Cardiac muscle cell (in vitro differentiated cells and primary cell): ENCODE data around the gene CLDN9. TPM values are rescaled to one million over a fixed set of nuclear protein-coding genes. Genes with fewer than 3 reads are reported as not detected.

ENCODE experiments used
- polyA plus RNA-seq: library from polyadenylated mRNA; unstranded; fragments of >200 nt; fragmentation: Nextera tagmentation; extraction: Ambion mirVana; gene quantifications from 2 replicates; pipeline ENCODE4 v1.2.1, GENCODE V29; 2016
- total RNA-seq: library from RNA; depleted of rRNA; stranded (reverse); fragments of >200 nt; gene quantifications from 2 replicates; pipeline ENCODE4 v1.2.3, GENCODE V29; 2016

Gene CLDN9
- total and polyA plus RNA-seq, 2 experiments from 2014 or later, result 6.3 to 8.5 TPM

Other genes with a start within 250 kb of the CLDN9 start
- 180 and 435 TPM in 2 replicates for gene ELOB, start 235.6 kb upstream of the CLDN9 start, total RNA-seq
- 606 and 614 TPM in 2 replicates for gene ELOB, start 235.6 kb upstream of the CLDN9 start, polyA plus RNA-seq
- not detected in 2 replicates for gene PRSS33, start 225.4 kb upstream of the CLDN9 start, total RNA-seq
- not detected in 2 replicates for gene PRSS33, start 225.4 kb upstream of the CLDN9 start, polyA plus RNA-seq
- not detected in 2 replicates for gene PRSS41, start 214.5 kb upstream of the CLDN9 start, total RNA-seq
- gene PRSS41, start 214.5 kb upstream of the CLDN9 start, polyA plus RNA-seq, result not detected in 2 replicates
- not detected in 2 replicates for gene PRSS21, start 195.7 kb upstream of the CLDN9 start, total RNA-seq
- not detected in 2 replicates for gene PRSS21, start 195.7 kb upstream of the CLDN9 start, polyA plus RNA-seq
- not detected in 2 replicates for gene ZG16B, start 182.6 kb upstream of the CLDN9 start, total RNA-seq
- gene ZG16B, start 182.6 kb upstream of the CLDN9 start, polyA plus RNA-seq, result not detected in 2 replicates
- gene PRSS22, start 154.8 kb upstream of the CLDN9 start, total RNA-seq, result not detected in 2 replicates
- gene PRSS22, start 154.8 kb upstream of the CLDN9 start, polyA plus RNA-seq, result not detected in 2 replicates
- 134 and 148 TPM in 2 replicates for gene FLYWCH2, start 129.7 kb upstream of the CLDN9 start, total RNA-seq
- 59.2 and 66.1 TPM in 2 replicates for gene FLYWCH2, start 129.7 kb upstream of the CLDN9 start, polyA plus RNA-seq
- gene FLYWCH1, start 101.0 kb upstream of the CLDN9 start, total RNA-seq, result 33.2 and 58.7 TPM in 2 replicates
- gene FLYWCH1, start 101.0 kb upstream of the CLDN9 start, polyA plus RNA-seq, result 34.7 and 41.1 TPM in 2 replicates
- gene KREMEN2, start 48.6 kb upstream of the CLDN9 start, total RNA-seq, result 2.6 and 3.9 TPM in 2 replicates
- gene KREMEN2, start 48.6 kb upstream of the CLDN9 start, polyA plus RNA-seq, result 1.3 and 2.5 TPM in 2 replicates
- gene PAQR4, start 43.6 kb upstream of the CLDN9 start, total RNA-seq, result 3.1 and 9.9 TPM in 2 replicates
- gene PAQR4, start 43.6 kb upstream of the CLDN9 start, polyA plus RNA-seq, result 3.9 and 11.0 TPM in 2 replicates
- gene PKMYT1, start 32.5 kb upstream of the CLDN9 start, total RNA-seq, result 26.2 and 28.1 TPM in 2 replicates
- 30.6 and 36.8 TPM in 2 replicates for gene PKMYT1, start 32.5 kb upstream of the CLDN9 start, polyA plus RNA-seq
- gene CLDN6, start 5.3 kb downstream of the CLDN9 start, total RNA-seq, result 148 and 210 TPM in 2 replicates
- gene CLDN6, start 5.3 kb downstream of the CLDN9 start, polyA plus RNA-seq, result 244 and 344 TPM in 2 replicates
- 115 and 122 TPM in 2 replicates for gene TNFRSF12A, start 7.4 kb downstream of the CLDN9 start, total RNA-seq
- gene TNFRSF12A, start 7.4 kb downstream of the CLDN9 start, polyA plus RNA-seq, result 106 and 142 TPM in 2 replicates
- gene HCFC1R1, start 11.0 kb downstream of the CLDN9 start, total RNA-seq, result 48.3 and 50.8 TPM in 2 replicates
- gene HCFC1R1, start 11.0 kb downstream of the CLDN9 start, polyA plus RNA-seq, result 109 and 140 TPM in 2 replicates
- 34.8 and 36.9 TPM in 2 replicates for gene THOC6, start 11.1 kb downstream of the CLDN9 start, total RNA-seq
- gene THOC6, start 11.1 kb downstream of the CLDN9 start, polyA plus RNA-seq, result 61.3 and 65.7 TPM in 2 replicates
- gene BICDL2, start 24.0 kb downstream of the CLDN9 start, total RNA-seq, result not detected in 2 replicates
- gene BICDL2, start 24.0 kb downstream of the CLDN9 start, polyA plus RNA-seq, result 0.19 TPM in 1 of 2 replicates, not detected in the other
- 0.03 TPM in 1 of 2 replicates, not detected in the other for gene MMP25, start 33.6 kb downstream of the CLDN9 start, total RNA-seq
- 4.3 and 5.8 TPM in 2 replicates for gene MMP25, start 33.6 kb downstream of the CLDN9 start, polyA plus RNA-seq
- gene IL32, start 52.7 kb downstream of the CLDN9 start, total RNA-seq, result 0.66 TPM in 1 of 2 replicates, not detected in the other
- gene IL32, start 52.7 kb downstream of the CLDN9 start, polyA plus RNA-seq, result 0.35 TPM in 1 of 2 replicates, not detected in the other
- gene ZSCAN10, start 86.4 kb downstream of the CLDN9 start, total RNA-seq, result 0.42 and 0.78 TPM in 2 replicates
- 0.74 TPM in 1 of 2 replicates, not detected in the other for gene ZSCAN10, start 86.4 kb downstream of the CLDN9 start, polyA plus RNA-seq
- 26.7 and 37.3 TPM in 2 replicates for gene ZNF205, start 99.7 kb downstream of the CLDN9 start, total RNA-seq
- 13.2 and 14.4 TPM in 2 replicates for gene ZNF205, start 99.7 kb downstream of the CLDN9 start, polyA plus RNA-seq
- gene ZNF213, start 122.1 kb downstream of the CLDN9 start, total RNA-seq, result 7.5 and 8.4 TPM in 2 replicates
- 10.1 and 13.6 TPM in 2 replicates for gene ZNF213, start 122.1 kb downstream of the CLDN9 start, polyA plus RNA-seq
- not detected in 2 replicates for gene OR1F1, start 175.3 kb downstream of the CLDN9 start, total RNA-seq
- gene OR1F1, start 175.3 kb downstream of the CLDN9 start, polyA plus RNA-seq, result not detected in 2 replicates
- 12.9 and 13.8 TPM in 2 replicates for gene ZNF200, start 222.2 kb downstream of the CLDN9 start, total RNA-seq
- 11.0 and 11.1 TPM in 2 replicates for gene ZNF200, start 222.2 kb downstream of the CLDN9 start, polyA plus RNA-seq
- gene MEFV, start 243.7 kb downstream of the CLDN9 start, total RNA-seq, result not detected in 2 replicates
- not detected in 2 replicates for gene MEFV, start 243.7 kb downstream of the CLDN9 start, polyA plus RNA-seq